ENCODE data around the gene OTOF.

Gene OTOF

GRCh38 chr2:26430826-26431225 lies 47.1 kb downstream of the OTOF start:
- ChIA-PET POLR2A (interaction anchor here (0.5 kb wide), 1 partner anchor 26 kb away, joined by 3 read pairs; no protein-coding TSS in a partner anchor), CTCF (interaction anchor here (1.6 to 2.2 kb wide), 2 partner anchors 12 to 16 kb away, joined by 4 to 8 read pairs; no protein-coding TSS in a partner anchor)
- TF ChIP-seq CTCF (IDR thresholded peaks at IDR 0.05; ENCODE audit: control extremely low read depth, extremely low read depth, low read depth, missing control alignments): no peak

GRCh38 chr2:26429779-26430578 lies 47.9 kb downstream of the OTOF start:
- DNase-seq (ENCODE audit: extremely low spot score): no peak
- ChIA-PET CTCF (interaction anchor here (1.0 kb wide), 1 partner anchor 14 kb away, joined by 3 read pairs; no protein-coding TSS in a partner anchor), POLR2A (no interaction called here)
- TF ChIP-seq CTCF (IDR thresholded peaks at IDR 0.05; ENCODE audit: control extremely low read depth, extremely low read depth, low read depth, missing control alignments): no peak

More at GRCh38 chr2:26430826-26431225, 47.1 kb downstream of the OTOF start:
- no peak for DNase-seq (ENCODE audit: extremely low spot score)

GRCh38 chr2:26428846-26429245 lies 49.1 kb downstream of the OTOF start:
- CTCF ChIA-PET: no interaction called here

GRCh38 chr2:26424221-26424620 lies 53.7 kb downstream of the OTOF start:
- no peak for TF ChIP-seq CTCF (IDR thresholded peaks at IDR 0.05; ENCODE audit: control extremely low read depth, extremely low read depth, low read depth, missing control alignments)
- DNase-seq (ENCODE audit: extremely low spot score): no peak
- POLR2A ChIA-PET: no interaction called here
- CTCF ChIA-PET: no interaction called here

More at GRCh38 chr2:26428846-26429245, 49.1 kb downstream of the OTOF start:
- no peak for DNase-seq (ENCODE audit: extremely low spot score)
- POLR2A ChIA-PET: no interaction called here
- TF ChIP-seq CTCF (IDR thresholded peaks at IDR 0.05; ENCODE audit: control extremely low read depth, extremely low read depth, low read depth, missing control alignments): no peak

- no peak for TF ChIP-seq CTCF (IDR thresholded peaks at IDR 0.05; ENCODE audit: control extremely low read depth, extremely low read depth, low read depth, missing control alignments)
- ChIA-PET CTCF (no interaction called here), POLR2A (no interaction called here)
- no peak for DNase-seq (ENCODE audit: extremely low spot score)
Measured at GRCh38 chr2:26423750-26424149, 54.2 kb downstream of the OTOF start.

- no peak for TF ChIP-seq CTCF (IDR thresholded peaks at IDR 0.05; ENCODE audit: control extremely low read depth, extremely low read depth, low read depth, missing control alignments)
- CTCF ChIA-PET: interaction anchor here (1.1 to 2.6 kb wide), 2 partner anchors 10 to 33 kb away, joined by 3 to 8 read pairs; no protein-coding TSS in a partner anchor
- POLR2A ChIA-PET: no interaction called here
- no peak for DNase-seq (ENCODE audit: extremely low spot score)
Measured at GRCh38 chr2:26422947-26423629, 54.8 kb downstream of the OTOF start.
